Stimulated activated CD8-positive, alpha-beta memory T cell treated with anti-CD3 and anti-CD28 coated beads, Interleukin-4, amount 100 ng/mL, for 24 hours (primary cell): ENCODE measurements around the gene PKDCC.
"Not testable (repeated sequence)": the region's sequence is repeated elsewhere in the genome, so short reads cannot be mapped to it uniquely, and the experiment has no call there.

ENCODE experiments used
- DNase-seq: peaks from one replicate; pipeline ENCODE4 v3.0.0-alpha.2; 2020; ENCODE audit warnings: low read depth

PKDCC gene

DNA sequence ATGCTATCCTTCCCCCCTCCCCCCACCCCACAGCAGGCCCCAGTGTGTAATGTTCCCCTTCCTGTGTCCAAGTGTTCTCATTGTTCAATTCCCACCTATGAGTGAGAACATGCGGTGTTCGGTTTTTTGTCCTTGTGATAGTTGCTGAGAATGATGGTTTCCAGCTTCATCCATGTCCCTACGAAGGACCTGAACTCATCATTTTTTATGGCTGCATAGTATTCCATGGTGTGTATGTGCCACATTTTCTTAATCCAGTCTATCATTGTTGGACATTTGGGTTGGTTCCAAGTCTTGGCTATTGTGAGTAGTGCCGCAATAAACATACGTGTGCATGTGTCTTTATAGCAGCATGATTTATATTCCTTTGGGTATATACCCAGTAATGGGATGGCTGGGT lies 17.9 kb downstream of the PKDCC start:
- DNase-seq, result not testable (repeated sequence)

DNA sequence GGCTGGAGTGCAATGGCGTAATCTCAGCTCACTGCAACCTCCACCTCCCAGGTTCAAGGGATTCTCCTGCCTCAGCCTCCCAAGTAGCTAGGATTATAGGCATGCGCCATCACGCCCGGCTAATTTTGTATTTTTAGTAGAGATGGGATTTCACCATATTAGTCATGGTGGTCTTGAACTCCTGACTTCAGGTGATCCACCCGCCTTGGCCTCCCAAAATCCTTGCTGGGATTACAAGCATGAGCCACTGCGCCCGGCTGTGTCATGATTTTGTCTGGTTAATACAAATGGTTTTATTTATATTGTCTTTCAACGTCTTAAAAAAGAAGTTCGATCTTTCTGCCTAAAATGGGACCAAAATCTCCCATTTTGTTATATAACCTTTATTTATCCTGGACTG lies 19.2 kb downstream of the PKDCC start:
- DNase-seq, result not testable (repeated sequence)

DNA sequence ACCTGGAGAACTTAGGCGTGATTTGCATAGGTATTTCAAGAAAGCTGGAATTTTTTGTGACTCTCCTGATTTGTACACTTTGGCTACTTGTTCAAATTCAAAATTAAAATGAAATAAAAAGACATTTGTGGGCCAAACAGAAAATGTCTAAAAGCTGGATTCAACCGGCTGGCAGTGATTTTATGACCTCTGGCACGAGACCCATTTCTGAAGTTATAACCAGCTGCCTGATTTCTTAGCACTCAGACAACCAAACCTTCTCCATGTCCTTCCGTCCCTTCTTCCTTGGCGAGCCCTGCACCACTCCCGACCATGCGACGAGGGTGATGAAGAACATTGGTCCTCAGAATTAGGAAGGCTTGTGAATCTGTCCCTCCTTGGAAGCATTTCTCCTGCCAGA lies 19.7 kb downstream of the PKDCC start:
- no peak for DNase-seq

DNA sequence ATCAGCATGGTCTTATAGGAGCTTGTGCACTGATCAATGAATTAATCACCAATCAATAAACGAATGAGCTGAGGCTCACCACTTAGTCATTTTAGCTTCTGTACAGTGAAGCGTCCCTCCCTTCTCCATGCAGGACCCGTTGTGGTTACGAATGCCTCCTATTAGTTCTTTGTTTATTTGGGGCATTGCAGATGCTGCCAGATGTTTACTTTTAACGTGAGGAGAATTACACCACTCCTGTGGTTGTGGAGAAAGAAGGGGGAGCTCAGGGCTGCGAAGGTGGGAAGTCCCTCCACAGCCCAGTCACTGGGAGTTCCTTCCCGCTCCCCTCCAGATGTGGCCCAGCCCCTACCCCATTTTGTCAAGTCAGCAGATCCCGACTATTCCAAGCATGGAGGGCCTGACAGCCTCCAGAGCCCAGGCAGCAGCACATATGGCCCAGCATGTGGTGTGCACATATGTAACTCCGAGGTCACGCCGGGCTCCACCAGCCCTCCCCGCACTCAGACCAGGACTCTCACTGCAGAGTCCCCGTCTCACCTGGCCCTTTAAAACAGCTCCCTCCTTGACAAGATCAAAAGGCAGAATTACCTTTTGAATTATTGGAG lies 20.9 kb downstream of the PKDCC start:
- DNase-seq, result no peak

DNA sequence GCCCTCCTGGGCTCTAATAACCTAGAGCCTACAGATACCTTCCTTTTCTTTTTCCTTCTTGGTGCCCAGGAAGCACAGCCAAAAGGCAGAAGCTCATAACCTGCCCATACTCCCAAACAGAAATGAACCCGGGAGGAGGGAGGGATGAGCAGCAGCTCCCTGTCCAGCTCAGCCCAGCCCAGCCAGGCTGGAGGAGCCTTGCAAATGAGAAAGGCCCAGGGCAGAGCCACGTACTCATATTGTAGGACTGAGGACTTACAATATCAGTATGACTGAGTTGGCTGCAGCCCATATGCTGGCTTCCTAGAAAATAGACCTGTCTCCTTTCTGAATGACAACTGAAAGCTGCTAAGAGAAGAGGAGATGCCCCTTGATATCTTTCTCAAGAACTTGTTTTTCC lies 21.7 kb downstream of the PKDCC start:
- no peak for DNase-seq

DNA sequence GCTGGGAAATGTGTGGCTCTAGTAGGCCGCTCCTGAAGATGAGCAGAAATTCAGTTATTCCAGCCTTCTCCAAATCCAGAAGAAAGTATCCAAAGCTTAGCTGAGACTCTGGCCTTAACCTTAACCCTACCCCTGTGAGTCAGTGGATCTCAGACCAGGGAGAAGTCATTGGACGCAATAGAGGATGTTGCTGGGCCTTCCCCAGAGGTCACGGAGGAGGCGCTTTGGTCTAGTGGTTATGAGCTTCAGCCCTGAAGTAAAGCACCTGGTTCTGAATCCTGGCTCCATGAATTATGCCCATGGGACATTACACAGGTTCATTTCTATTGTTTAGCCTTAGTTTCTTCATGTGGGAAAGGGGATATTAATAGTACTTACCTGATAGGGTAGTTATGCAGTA lies 24.0 kb downstream of the PKDCC start:
- DNase-seq, result no peak

DNA sequence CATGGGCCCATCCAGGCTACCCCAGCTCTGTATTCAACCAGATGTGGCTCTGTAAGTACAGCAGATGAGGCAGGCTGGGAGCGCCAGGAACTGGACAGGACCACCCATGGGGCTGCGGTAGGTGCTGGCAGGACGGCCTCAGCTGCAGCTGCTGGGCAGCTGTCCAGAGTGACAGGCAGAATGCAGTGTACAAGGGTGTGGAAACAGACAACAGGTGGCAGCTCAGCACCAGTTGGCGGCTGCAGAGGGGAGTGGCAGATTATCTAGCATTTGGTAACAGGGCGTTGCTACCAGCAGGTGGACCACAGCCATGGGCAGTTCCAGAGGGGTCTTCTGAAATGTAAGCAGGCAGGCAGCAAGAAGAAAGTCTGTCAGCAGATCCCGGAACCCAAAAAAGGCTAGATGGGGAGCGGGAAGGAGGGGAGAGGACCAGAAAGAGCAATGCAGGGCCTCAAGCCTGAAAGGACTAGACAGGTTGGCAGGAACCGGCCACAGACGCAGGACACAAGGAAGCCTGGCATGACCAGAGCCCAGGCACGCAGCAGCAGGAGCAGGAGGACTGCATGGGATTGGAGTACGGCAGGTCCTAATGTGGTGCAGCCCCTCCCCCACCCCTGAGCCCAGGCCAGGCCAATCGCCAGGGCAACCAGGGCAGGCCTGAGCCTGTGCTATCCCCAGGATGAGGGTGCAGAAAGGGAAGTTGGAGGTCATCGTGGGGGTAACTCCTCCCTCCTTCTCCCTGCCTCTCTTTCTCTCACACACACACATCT lies 24.7 kb downstream of the PKDCC start:
- no peak for DNase-seq

DNA sequence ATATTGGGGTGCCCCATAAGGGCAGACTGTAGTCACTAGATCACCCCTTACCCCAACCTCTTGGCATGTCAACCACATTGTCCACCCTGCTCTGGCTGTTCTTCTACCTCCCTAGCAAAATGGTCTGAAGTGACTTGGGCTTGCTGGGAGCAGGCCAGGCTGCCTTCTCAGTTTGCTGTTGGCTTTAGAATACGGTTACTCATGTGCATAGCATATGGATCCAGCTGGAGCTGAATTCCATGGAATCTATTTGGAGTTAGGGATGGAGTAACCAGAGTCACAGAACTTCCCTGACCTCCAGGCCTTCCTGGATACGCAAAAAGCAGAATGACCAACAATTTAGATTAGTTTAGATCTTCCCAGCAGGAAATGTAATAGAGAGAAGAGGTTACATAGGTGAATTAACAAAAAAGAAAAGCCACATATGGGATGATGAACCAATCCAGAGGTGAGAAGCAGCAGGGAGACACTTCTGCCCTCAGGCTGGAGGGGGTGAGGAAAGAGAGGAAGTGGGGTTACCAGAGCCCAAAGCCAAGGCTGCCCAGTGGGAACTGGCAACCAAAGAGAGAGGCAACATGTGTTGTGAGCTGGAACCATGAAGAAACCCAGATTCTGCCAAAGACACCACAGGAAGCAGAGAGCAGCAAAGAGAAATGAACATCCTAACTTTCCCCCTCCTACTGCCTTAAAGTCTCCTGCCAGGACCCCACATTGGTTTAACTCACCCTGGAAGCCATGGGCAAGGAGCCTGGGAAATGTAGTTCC lies 26.1 kb downstream of the PKDCC start:
- no peak for DNase-seq

DNA sequence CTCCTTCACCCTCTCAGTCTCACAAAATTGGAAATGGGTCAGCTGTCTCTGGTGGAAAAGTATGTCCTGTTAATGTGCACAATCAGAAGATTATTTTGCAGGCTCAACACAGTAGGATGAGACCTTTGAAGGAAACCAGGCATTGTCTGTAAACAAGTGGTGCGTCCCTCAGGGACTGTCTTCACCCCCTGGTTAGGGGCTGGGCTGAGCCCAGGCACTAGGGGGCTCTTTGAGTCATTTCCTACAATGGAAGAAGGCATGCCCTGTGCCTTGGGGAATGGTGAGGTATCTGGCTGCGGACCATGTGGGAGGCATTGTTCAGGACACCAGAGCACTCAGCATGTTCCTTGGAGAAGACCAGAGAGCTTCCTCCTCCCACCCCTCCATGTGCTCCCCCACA lies 26.8 kb downstream of the PKDCC start:
- no peak for DNase-seq

DNA sequence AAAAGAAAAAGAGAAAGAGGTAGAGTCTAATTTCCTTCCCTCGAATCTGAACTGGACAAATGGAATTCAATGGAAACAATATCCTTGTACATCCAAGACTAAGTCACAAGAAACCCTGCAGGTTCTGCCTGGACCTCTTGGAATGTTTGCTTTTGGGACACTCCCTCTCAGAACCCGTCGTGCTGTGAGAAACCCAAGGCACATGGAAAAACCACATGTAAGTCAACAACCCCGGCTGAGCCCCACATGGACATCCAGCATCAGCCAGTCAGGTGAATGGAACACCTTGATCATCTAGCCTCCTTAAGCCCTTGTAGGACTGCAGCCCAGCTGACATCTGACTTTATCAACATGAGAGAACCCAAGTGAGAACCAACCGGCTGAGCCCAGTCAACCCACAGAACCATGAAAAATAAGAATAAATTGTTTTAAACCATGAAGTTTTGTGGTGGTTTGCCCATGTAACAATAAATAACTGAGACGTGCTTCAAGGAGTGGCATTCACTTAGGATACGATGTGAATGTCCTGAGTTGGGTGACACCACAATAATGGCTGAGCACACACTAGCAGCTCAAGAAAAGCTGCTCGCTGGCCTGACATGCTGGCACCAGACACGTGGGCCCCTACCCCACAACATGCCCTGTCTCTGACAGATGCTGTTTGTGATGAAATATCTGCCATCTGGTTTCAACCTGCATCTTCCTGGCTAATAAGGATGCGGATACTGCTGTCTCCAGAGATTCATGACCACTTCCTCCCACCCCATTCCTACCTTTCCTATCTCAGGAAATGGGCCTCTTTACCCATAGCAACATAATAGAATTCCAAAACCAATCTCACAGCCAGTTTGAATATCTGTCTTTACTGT lies 28.8 kb downstream of the PKDCC start:
- DNase-seq, result no peak

DNA sequence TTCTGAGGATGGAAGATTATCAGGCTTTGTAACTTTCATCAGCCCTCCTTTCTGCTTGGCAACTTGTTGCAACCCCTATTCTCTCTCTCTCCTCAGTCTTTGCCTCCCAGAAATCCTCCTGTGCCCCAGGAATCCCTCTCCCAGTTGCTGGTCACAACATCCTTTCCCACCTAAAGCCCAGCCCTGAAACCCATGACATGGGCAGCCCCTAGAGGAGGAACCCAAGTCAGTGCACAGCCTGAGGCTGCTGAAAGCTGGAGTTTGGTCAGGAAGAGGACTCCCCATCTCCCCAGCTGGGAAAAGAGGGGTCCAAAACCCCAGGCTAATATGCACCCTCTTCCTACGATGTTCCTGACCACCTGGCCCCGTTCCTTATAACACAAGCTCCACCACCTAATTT lies 29.5 kb downstream of the PKDCC start:
- no peak for DNase-seq

DNA sequence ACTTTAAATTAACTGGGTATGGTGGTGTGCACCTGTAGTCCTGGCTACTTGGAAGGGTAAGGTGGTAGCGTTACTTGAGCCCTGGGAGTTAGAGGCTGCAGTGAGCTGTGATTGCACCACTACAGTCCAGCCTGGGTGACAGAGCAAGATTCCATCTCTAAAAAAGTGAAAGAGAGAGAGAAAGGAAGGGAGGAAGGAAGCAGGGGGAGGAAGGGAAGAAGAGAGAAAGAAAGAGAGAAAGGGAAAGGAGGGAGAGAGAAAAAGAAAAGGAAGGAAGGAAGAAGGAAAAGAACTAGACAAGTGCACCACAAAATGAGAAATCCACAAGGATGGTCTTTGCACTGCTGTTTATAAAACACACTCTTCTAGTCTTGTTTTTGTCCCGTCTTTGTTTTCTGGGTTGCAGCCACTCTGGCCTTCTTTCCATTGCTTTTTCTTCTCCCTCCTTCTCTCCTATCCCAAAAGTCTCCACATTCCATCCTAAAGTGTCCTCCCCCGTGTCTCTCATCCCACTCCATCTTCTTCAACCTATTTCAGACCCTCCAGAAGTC lies 32.0 kb downstream of the PKDCC start:
- no peak for DNase-seq

DNA sequence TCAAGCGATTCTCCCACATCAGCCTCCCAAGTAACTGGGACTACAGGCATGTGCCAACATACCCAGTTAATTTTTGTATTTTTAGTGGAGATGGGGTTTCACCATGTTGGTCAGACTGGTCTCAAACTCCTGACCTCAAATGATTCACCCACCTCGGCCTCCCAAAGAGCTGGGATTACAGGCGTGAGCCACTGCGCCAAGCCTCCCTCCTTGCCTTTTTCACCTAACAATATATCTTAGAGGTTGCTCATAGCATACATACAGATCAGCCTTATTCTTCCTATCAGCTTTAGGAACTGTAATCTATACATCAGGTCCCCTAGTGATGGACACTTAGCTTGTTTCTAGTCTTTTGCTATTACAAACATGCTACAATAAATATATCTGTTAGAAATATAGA lies 33.3 kb downstream of the PKDCC start:
- DNase-seq, result not testable (repeated sequence)

DNA sequence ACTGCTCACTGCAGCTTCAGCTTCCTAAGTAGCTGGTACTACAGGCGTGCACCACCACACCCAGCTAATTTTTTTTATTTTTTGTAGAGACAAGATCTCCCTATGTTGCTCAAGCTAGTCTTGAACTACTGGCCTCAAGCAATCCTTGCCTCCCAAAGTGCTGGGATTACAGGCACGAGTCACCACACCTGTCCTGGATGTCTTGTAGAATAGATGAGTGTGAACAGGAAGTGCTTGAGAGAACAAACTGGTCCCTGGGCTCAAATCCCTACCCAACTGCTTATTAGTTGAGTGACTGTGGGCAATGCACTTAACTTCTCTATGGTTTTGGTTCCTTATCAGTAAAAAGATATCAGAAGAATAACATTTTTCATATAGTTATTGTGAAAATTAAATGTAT lies 34.2 kb downstream of the PKDCC start:
- no peak for DNase-seq

DNA sequence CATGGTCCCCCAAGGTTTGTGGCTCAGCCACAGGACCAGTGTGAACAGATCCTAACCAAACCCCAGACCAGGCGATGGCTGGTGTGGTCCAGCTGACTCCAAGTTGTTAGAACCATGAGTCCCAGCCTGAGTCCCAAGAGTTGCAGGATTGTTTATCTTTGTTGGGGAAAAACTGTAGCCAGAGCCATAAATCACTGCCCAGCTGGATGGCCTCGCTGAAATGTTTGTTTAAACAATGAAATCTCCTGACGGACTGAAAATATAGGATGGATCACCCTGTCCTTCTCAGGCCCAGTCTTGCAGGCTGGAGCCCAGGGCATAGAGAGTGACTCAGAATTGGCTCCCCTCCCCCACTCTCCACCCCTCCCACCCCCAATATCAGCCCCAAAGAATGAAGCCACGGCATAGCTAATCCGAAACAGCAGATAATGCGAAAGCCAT lies 36.4 kb downstream of the PKDCC start:
- no peak for DNase-seq

DNA sequence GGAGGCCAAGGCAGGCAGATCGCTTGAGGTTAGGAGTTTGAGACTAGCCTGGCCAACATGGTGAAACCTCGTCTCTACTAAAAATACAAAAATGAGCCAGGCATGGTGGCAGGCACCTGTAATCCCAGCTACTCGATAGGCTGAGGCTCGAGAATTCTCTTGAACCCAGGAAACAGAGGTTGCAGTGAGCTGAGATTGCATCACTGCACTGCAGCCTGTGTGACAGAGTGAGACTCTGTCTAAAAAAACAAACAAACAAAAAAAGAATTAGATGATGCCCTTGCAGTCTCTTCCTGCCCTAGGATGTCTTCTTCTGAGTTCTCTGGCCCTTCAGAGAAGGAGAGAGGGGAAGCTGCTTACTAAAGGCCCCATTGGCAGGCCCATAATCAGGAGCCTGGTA lies 37.2 kb downstream of the PKDCC start:
- DNase-seq, result not testable (repeated sequence)

DNA sequence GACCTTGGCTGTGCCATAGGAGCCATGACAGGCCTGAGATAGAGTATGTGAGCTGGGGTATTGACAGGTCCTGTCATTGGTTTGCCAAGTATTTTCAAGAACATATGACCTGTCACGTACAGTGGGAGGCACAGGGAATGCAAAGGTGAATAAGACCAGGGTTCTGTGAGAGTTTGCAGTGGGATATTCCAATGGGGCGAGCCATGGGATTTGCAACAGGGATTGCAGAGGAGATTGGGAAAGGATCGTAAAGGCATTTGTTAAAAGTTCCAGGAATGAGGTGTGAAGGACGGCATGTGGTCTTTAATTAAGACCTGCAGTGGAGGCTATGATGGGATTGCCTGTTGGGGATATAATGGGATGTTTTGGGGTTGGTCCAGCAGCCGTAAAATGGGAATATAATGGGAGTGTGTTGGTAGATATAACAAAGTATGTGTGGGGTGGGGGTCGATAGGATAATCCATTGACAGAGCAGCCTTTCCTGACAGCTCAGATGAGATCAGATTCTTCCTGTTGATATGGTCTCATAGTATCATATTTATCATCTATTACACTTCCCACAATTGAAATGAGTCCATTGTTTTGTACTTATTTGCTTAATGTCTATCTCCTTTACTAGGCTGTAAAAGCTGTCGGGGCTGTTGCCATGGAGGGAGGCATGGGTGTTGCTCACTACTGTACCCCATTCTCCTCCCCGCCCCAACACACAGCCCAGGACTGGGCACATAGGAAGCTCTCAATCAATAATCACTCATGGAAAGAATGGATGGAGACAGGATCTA lies 38.1 kb downstream of the PKDCC start:
- DNase-seq, result no peak

DNA sequence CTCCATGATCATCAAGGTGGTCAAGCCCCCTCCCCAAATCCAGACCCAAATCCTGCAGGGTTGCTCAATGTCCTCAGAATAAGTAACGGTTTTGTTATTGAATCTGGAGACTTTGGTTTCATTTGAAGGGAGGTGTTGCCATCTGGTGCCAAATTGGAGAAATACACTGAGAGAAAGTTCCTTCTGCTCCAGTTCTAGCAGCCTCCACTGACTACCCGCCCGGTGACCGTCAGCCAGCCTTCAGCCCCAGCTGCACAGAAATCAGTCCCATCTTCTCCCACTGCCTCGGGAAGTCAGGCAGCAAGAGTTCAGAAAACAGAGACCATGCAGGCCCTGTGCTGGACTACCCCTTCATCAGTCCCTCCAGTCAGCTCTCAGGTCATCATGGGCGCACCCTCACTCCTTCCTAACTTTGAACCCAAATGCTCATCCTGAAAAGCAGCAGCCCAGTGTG lies 38.7 kb downstream of the PKDCC start:
- no peak for DNase-seq

DNA sequence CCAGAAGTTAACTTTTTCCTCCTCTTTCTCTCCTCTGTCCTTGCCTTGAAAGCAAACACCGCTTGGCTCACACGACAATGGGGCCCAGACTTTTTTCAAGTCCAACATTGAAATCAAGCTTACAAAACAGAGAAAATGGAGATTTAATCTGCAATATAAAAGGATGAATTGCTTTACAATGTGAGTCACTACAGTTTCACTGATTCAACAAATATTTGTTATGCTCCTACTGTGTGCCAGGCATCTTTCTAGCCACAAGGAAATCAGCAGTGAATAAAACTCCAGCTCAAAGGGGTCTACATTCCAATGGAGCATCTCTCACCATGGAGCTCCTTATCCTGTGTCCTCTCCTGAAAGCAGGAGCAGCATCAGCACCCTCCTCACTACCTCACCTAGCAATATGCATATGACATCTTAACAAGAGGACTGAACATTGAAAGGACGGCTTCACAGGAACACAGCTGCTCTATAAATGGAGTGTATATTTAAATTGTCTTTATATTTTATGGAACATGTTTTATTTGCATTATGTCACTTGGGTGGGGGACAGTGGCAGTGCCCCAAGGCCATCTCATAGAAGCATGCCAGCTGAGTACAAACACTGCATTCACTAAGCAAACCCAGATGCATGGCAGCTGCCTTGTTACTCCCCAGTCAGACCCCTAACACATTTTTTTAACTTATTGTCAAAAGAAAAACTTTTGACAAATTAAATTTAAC lies 39.5 kb downstream of the PKDCC start:
- DNase-seq, result no peak

DNA sequence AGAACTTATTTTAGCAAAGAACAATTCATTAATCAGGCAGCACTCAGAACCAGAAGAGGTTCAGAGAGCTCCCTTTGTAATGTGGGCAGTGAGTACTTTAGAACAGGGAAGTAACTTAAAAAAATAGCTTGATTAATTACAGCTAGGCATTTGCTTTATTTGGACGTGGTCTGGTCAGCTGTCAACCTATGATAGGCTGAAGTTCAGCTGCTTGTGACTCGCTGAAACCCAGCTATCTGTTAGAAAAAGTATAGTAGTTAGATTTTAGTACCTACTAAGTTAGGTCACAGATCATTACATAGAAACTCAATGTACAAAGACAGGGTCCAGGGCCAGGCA lies 40.0 kb downstream of the PKDCC start:
- DNase-seq, result no peak
